HG03159 (cell line): ENCODE measurements around the gene DRGX.

Experiments used
- ATAC-seq: cut with Tn5 transposase; IDR thresholded peaks from one replicate; pipeline ENCODE4 v1.9.1; 2021; ENCODE audit warnings: mild to moderate bottlenecking, moderate library complexity; ENCODE audit not compliant: unreplicated experiment

Gene DRGX

GRCh38 chr10:49364051-49364450 is 31.8 kb downstream of the DRGX start:
- ATAC-seq, result no peak

- no peak for ATAC-seq
These were observed 32.4 kb downstream of the DRGX start for GRCh38 chr10:49363309-49364031.

- peak; percentile 91 for ATAC-seq
These were observed 33.2 kb downstream of the DRGX start for GRCh38 chr10:49362596-49363260.

- no peak for ATAC-seq
These were observed 33.9 kb downstream of the DRGX start for GRCh38 chr10:49361735-49362568.

- no peak for ATAC-seq
These were observed 34.7 kb downstream of the DRGX start for GRCh38 chr10:49361178-49361554.

- no peak for ATAC-seq
These were observed 35.4 kb downstream of the DRGX start for GRCh38 chr10:49360271-49361177.

- ATAC-seq, result no peak
These were observed 36.3 kb downstream of the DRGX start for GRCh38 chr10:49359349-49360270.

GRCh38 chr10:49357910-49358309 is 38.0 kb downstream of the DRGX start:
- ATAC-seq, result no peak

- ATAC-seq, result no peak
These were observed 38.9 kb downstream of the DRGX start for GRCh38 chr10:49356944-49357343.

GRCh38 chr10:49356181-49356580 is 39.7 kb downstream of the DRGX start:
- ATAC-seq, result no peak

- no peak for ATAC-seq
These were observed 40.7 kb downstream of the DRGX start for GRCh38 chr10:49355221-49355620.

- no peak for ATAC-seq
These were observed 41.3 kb downstream of the DRGX start for GRCh38 chr10:49354593-49354992.

- ATAC-seq, result no peak
These were observed 41.9 kb downstream of the DRGX start for GRCh38 chr10:49353895-49354566.

GRCh38 chr10:49353026-49353894 is 42.6 kb downstream of the DRGX start:
- ATAC-seq, result no peak

- ATAC-seq, result no peak
These were observed 43.6 kb downstream of the DRGX start for GRCh38 chr10:49352323-49352722.

GRCh38 chr10:49351669-49352068 is 44.2 kb downstream of the DRGX start:
- ATAC-seq, result no peak

GRCh38 chr10:49350846-49351532 is 44.9 kb downstream of the DRGX start:
- no peak for ATAC-seq

GRCh38 chr10:49350138-49350537 is 45.8 kb downstream of the DRGX start:
- no peak for ATAC-seq
